NT2/D1 (cell line): Measurements from ENCODE around the gene GATA6.

Source experiments
- DNase-seq: peaks from one replicate; pipeline ENCODE4 v3.0.0-alpha.2; 2011; ENCODE audit warnings: low read depth, low spot score
- H3K27me3 ChIP-seq: 2 replicates; pipeline ENCODE4 v1.6.0; 2011; ENCODE audit warnings: mild to moderate bottlenecking; ENCODE audit not compliant: insufficient read length, insufficient read depth
- H3K36me3 ChIP-seq: 2 replicates; pipeline ENCODE4 v1.6.1; 2011; ENCODE audit warnings: mild to moderate bottlenecking, low read length, mixed read lengths; ENCODE audit not compliant: insufficient read depth, insufficient read length
- H3K4me1 ChIP-seq: 2 replicates; pipeline ENCODE4 v1.5.1; 2011; ENCODE audit not compliant: insufficient read depth, insufficient read length
- H3K4me3 ChIP-seq: 2 replicates; pipeline ENCODE4 v1.5.1; 2011; ENCODE audit warnings: low read depth; ENCODE audit not compliant: insufficient read length
- H3K9ac ChIP-seq: 2 replicates; pipeline ENCODE4 v1.6.0; 2011; ENCODE audit warnings: low read depth; ENCODE audit not compliant: insufficient read length
- H3K9me3 ChIP-seq: 2 replicates; pipeline ENCODE4 v1.5.1; 2011; ENCODE audit warnings: mild to moderate bottlenecking, low read length; ENCODE audit not compliant: insufficient read depth
- SUZ12 ChIP-seq: IDR thresholded peaks from 2 replicates; pipeline ENCODE4 v1.6.1; 2011; ENCODE audit not compliant: insufficient read length, insufficient read depth; ENCODE audit errors: extremely low read depth
- YY1 ChIP-seq: IDR thresholded peaks from 2 replicates; pipeline ENCODE4 v1.6.1; 2011; ENCODE audit not compliant: insufficient read length, insufficient read depth
- ZNF274 ChIP-seq: IDR thresholded peaks from 2 replicates; pipeline ENCODE4 v1.6.1; 2011; ENCODE audit warnings: mild to moderate bottlenecking, low read depth, low read length

GATA6 gene

GRCh38 chr18:22169011-22169888, at the start of gene GATA6:
Gene GATA6 (plus strand): TSS chr18:22169589. CDS start chr18:22171145, 1,556 bp downstream.
- Histone ChIP-seq H3K4me3 (peak within 1 kb of the TSS; percentile 58), H3K4me1 (peaks cover 6% of the 10 kb centered on the region), H3K36me3 (peaks cover 7% of the 10 kb centered on the region), H3K9ac (peak within 1 kb of the TSS; percentile 59), H3K9me3 (no peaks in the 10 kb centered on the region), H3K27me3 (peaks cover 94% of the 10 kb centered on the region)
- TF ChIP-seq YY1 (no peak), ZNF274 (no peak), SUZ12 (no peak)
- DNase-seq: no peak

- Histone ChIP-seq H3K4me3 (no peak overlapping the region), H3K4me1 (no peaks in the 10 kb centered on the region), H3K9me3 (no peaks in the 10 kb centered on the region), H3K9ac (no peak overlapping the region), H3K27me3 (no peaks in the 10 kb centered on the region), H3K36me3 (no peaks in the 10 kb centered on the region)
- DNase-seq: no peak
- TF ChIP-seq SUZ12 (no peak), YY1 (no peak), ZNF274 (no peak)
Measured at GRCh38 chr18:22124970-22125369, 44.4 kb upstream of the GATA6 start.

- no peak for DNase-seq
- no peaks in the 10 kb centered on the region for H3K27me3 ChIP-seq
- no peaks in the 10 kb centered on the region for H3K9me3 ChIP-seq
- TF ChIP-seq ZNF274 (no peak), YY1 (no peak), SUZ12 (no peak)
- no peaks in the 10 kb centered on the region for H3K4me1 ChIP-seq
- no peaks in the 10 kb centered on the region for H3K36me3 ChIP-seq
- H3K4me3 ChIP-seq: no peak overlapping the region
- H3K9ac ChIP-seq: no peak overlapping the region
Measured at GRCh38 chr18:22128954-22129353, 40.4 kb upstream of the GATA6 start.

- Histone ChIP-seq H3K27me3 (no peaks in the 10 kb centered on the region), H3K4me3 (no peak overlapping the region), H3K9ac (no peak overlapping the region), H3K36me3 (no peaks in the 10 kb centered on the region), H3K9me3 (no peaks in the 10 kb centered on the region), H3K4me1 (no peaks in the 10 kb centered on the region)
- no peak for TF ChIP-seq SUZ12
- no peak for TF ChIP-seq YY1
- no peak for TF ChIP-seq ZNF274
- no peak for DNase-seq
Measured at GRCh38 chr18:22129778-22130177, 39.6 kb upstream of the GATA6 start.

GRCh38 chr18:22132258-22132657, 37.1 kb upstream of the GATA6 start:
- H3K4me3 ChIP-seq: no peak overlapping the region
- no peaks in the 10 kb centered on the region for H3K27me3 ChIP-seq
- no peak for TF ChIP-seq YY1
- no peak for TF ChIP-seq ZNF274
- TF ChIP-seq SUZ12: no peak
- no peak for DNase-seq
- H3K36me3 ChIP-seq: no peaks in the 10 kb centered on the region
- no peak overlapping the region for H3K9ac ChIP-seq
- no peaks in the 10 kb centered on the region for H3K9me3 ChIP-seq
- H3K4me1 ChIP-seq: no peaks in the 10 kb centered on the region

GRCh38 chr18:22132763-22133162, 36.6 kb upstream of the GATA6 start:
- Histone ChIP-seq H3K36me3 (no peaks in the 10 kb centered on the region), H3K27me3 (no peaks in the 10 kb centered on the region), H3K4me3 (no peak overlapping the region), H3K4me1 (no peaks in the 10 kb centered on the region), H3K9me3 (no peaks in the 10 kb centered on the region), H3K9ac (no peak overlapping the region)
- TF ChIP-seq SUZ12: no peak
- no peak for TF ChIP-seq YY1
- TF ChIP-seq ZNF274: no peak
- no peak for DNase-seq

- H3K27me3 ChIP-seq: no peaks in the 10 kb centered on the region
- no peaks in the 10 kb centered on the region for H3K4me1 ChIP-seq
- no peak overlapping the region for H3K4me3 ChIP-seq
- TF ChIP-seq SUZ12: no peak
- TF ChIP-seq YY1: no peak
- TF ChIP-seq ZNF274: no peak
- H3K9me3 ChIP-seq: no peaks in the 10 kb centered on the region
- no peak for DNase-seq
- H3K36me3 ChIP-seq: no peaks in the 10 kb centered on the region
- no peak overlapping the region for H3K9ac ChIP-seq
Measured at GRCh38 chr18:22136395-22136794, 33.0 kb upstream of the GATA6 start.
